Mesothelial cell of epicardium (in vitro differentiated cells): ENCODE results near the gene GOLT1A. TPM values are rescaled to one million over a fixed set of nuclear protein-coding genes. Genes with fewer than 3 reads are reported as not detected.

Experiments used
- DNase-seq, 2 experiments: peaks; one replicate each; pipeline ENCODE4 v3.0.0; 2021; ENCODE audit warnings: low spot score in 2 of 2; ENCODE audit not compliant: unreplicated experiment in 2 of 2
- H3K27ac Mint-ChIP-seq: 2 replicates; pipeline ENCODE4 v1.8.0; 2021; ENCODE audit warnings: mixed read lengths
- H3K27me3 Mint-ChIP-seq: 2 replicates; pipeline ENCODE4 v1.8.0; 2021; ENCODE audit warnings: low read depth, mixed read lengths
- H3K36me3 Mint-ChIP-seq: 2 replicates; pipeline ENCODE4 v1.8.0; 2021; ENCODE audit warnings: mixed read lengths
- H3K4me1 Mint-ChIP-seq: 2 replicates; pipeline ENCODE4 v1.8.0; 2021; ENCODE audit warnings: mixed read lengths
- H3K4me3 Mint-ChIP-seq: 2 replicates; pipeline ENCODE4 v1.8.0; 2021; ENCODE audit warnings: mild to moderate bottlenecking, moderate library complexity, mixed read lengths
- H3K9me3 Mint-ChIP-seq: 2 replicates; pipeline ENCODE4 v1.8.0; 2021; ENCODE audit warnings: mixed read lengths
- total RNA-seq: library from RNA; stranded (reverse); gene quantifications from 3 replicates; pipeline ENCODE4 v1.2.1, GENCODE V29; 2021
- TF ChIP-seq, protein P1 (sequence below): fragments of 200-600 bp; sonication (generic); IDR thresholded peaks from one replicate; pipeline ENCODE4 v1.5.0; 2021; ENCODE audit warnings: antibody characterized with exemption; ENCODE audit not compliant: unreplicated experiment

Gene GOLT1A
- total RNA-seq, 1 donor from 2014 or later, result 4.1 TPM

DNA sequence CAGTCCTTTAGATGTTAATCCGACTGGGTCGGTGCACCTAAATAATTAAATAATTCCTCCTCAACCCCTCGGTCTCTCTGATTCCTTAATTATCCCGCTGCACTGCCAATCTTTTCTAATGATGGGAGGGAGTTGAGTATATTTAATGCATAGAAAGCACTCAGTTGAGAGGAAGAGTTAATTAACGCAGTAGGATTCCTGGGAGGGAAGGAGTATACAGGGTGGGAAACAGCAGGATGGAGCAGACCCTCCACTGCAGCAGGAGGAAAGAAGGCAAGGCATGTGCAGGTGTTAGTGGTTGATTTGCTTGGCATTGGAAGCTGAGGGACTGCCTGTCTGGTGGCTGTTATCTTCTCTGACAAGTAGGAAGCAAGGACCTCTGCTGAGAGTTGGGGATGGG is 37.7 kb downstream of the GOLT1A start:
- Mint-ChIP-seq H3K4me1 (peaks cover 7% of the 10 kb centered on the region), H3K4me3 (no peak overlapping the region), H3K36me3 (no peaks in the 10 kb centered on the region), H3K9me3 (peaks cover 3% of the 10 kb centered on the region), H3K27ac (no peak overlapping the region), H3K27me3 (peaks cover 7% of the 10 kb centered on the region)
- DNase-seq, result no peak
- TF ChIP-seq, protein P1, sequence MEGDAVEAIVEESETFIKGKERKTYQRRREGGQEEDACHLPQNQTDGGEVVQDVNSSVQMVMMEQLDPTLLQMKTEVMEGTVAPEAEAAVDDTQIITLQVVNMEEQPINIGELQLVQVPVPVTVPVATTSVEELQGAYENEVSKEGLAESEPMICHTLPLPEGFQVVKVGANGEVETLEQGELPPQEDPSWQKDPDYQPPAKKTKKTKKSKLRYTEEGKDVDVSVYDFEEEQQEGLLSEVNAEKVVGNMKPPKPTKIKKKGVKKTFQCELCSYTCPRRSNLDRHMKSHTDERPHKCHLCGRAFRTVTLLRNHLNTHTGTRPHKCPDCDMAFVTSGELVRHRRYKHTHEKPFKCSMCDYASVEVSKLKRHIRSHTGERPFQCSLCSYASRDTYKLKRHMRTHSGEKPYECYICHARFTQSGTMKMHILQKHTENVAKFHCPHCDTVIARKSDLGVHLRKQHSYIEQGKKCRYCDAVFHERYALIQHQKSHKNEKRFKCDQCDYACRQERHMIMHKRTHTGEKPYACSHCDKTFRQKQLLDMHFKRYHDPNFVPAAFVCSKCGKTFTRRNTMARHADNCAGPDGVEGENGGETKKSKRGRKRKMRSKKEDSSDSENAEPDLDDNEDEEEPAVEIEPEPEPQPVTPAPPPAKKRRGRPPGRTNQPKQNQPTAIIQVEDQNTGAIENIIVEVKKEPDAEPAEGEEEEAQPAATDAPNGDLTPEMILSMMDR, result no peak

DNA sequence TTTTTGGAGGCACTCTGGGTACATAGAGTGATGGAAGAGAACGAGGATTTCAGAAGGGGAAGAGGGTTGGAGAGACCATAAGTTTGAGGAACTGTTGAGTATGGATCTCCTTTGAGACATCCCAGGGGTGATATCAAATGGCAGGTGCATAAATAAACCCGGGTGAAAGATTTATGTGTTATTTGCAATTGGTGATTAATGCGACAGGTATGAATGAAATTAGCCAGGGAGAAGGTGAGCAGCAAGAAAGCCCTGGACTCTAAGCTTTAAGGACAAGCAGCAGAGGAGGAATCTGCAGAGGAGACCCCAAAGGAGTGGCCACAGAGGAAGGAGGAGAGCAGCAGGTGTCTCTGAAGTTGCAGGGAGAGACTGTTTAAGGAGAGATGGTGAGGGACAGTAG is 38.8 kb downstream of the GOLT1A start:
- peaks cover 10% of the 10 kb centered on the region for H3K9me3 Mint-ChIP-seq

DNA sequence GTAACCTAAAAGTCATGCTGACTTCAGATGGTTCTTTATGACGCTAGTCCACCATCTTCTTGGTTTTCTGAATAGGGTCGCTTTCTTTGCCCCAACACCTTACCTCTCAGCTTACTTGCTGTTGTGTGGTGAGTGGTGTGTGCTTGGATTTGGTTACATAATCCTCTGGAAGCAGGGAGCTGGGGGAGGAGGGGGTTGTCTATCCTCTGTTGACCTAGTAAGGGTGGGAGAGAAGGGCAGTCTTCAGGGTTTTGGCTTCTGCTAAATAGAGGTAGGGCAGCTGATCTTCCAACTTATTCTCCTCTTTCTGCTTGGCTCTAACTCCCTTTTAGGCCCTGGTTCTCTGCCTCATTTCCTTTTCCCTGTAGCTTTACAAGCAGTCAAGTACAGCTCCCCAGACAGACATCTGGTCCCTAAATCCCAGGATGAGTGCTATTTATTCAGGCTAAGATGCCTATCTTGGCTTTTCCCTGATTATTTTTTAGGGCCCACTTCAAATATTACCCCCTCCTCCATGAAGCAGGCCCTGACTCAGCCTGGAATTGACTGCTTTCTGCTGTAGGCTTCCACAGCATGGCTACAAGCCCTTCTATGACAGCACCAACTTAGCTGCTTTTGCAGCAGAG is 41.3 kb downstream of the GOLT1A start:
- Mint-ChIP-seq H3K9me3 (peaks cover 18% of the 10 kb centered on the region), H3K4me3 (no peak overlapping the region), H3K4me1 (peaks cover 7% of the 10 kb centered on the region), H3K36me3 (no peaks in the 10 kb centered on the region), H3K27me3 (peaks cover 1% of the 10 kb centered on the region), H3K27ac (peak overlapping the region; percentile 15)
- TF ChIP-seq, protein P1, result no peak
- DNase-seq, result no peak

More for the DNA sequence above, 38.8 kb downstream of the GOLT1A start:
- Mint-ChIP-seq H3K27me3 (peaks cover 7% of the 10 kb centered on the region), H3K36me3 (no peaks in the 10 kb centered on the region), H3K27ac (no peak overlapping the region), H3K4me1 (peaks cover 7% of the 10 kb centered on the region), H3K4me3 (no peak overlapping the region)
- no peak for DNase-seq
- TF ChIP-seq, protein P1, result no peak

DNA sequence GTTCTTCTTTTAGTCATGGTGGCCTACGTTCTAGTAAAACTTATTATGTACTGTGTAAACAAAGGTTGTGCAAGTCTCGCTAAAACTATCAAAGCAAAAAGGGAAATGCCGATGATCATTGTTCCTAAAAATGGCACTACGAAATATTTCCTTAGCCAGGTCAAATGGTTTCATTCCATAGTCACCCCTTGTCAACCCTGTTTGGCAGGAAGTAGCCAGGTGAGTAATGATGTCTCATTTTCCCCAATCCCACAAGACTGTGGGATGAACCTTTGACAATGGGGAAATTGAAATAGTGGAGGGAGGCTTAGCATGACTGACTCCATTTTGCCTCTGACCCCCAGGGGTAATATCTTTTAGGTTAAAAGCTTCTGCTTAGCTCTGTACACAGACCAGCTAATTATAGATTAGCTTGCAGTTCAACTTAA is 42.0 kb downstream of the GOLT1A start:
- H3K27me3 Mint-ChIP-seq, result peaks cover 1% of the 10 kb centered on the region
- no peak overlapping the region for H3K27ac Mint-ChIP-seq
- H3K4me1 Mint-ChIP-seq, result peaks cover 7% of the 10 kb centered on the region
- DNase-seq, result no peak
- H3K4me3 Mint-ChIP-seq, result no peak overlapping the region
- H3K36me3 Mint-ChIP-seq, result no peaks in the 10 kb centered on the region
- TF ChIP-seq, protein P1, result no peak
- peaks cover 18% of the 10 kb centered on the region for H3K9me3 Mint-ChIP-seq

DNA sequence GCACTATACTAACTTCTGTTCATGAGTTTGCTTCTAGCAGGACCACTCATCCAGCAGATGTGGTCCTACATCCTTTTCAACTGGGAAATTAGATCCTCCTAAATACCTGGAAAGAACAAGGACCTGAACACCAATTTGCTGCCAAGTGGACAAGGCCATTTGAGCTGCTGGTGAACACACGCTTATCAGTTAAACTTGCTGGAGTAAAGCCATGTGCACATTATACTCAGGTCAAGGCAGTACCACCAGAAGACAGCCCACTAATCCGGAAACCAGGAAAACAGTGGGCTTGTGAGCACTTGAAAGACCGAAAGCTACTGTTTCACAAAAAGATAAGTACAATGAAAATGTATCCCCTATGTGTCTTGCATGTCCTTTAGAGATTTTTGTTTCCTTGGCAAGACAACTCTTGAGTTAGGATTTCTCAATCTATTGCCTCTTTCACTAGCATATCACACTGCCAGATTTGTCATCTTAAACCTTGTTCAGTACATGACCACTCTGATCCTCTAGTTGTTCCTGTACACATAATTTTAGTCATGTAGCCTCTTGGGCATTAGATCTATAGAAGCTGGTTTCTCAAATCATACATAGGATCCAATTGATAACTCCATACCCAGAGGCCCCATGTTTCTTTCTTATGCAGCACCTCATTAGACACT is 43.2 kb downstream of the GOLT1A start:
- H3K4me3 Mint-ChIP-seq, result no peak overlapping the region
- H3K27me3 Mint-ChIP-seq, result peaks cover 1% of the 10 kb centered on the region
- TF ChIP-seq, protein P1, result no peak
- H3K36me3 Mint-ChIP-seq, result no peaks in the 10 kb centered on the region
- H3K9me3 Mint-ChIP-seq, result peaks cover 18% of the 10 kb centered on the region
- DNase-seq, result no peak
- H3K4me1 Mint-ChIP-seq, result peaks cover 7% of the 10 kb centered on the region
- no peak overlapping the region for H3K27ac Mint-ChIP-seq
